ENCODE results near the gene ZNF423. TPM values are rescaled to one million over a fixed set of nuclear protein-coding genes. Genes with fewer than 3 reads are reported as not detected.

Gene ZNF423
- total and polyA plus RNA-seq, 4 donors, result 16.9 to 43.0 (median 34.4) TPM

DNA sequence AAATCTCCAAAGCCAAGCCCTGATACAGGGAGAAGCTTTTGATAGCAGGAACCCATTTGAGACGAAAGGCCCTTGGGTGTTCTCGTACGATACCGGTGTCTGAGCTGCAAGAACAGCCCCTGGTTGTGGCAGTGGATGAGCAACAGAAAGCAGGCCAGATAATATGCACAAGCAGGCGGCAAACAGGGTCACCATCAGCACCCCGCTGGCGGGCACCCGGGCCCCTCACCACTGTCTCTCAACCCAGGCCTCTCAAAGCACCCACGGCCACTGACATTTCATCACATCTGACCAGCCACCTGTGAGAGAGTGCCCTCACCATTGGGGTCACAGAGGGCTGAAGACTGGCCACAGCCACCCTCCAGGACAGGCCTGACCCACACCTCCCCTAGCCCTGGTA, 252.0 kb downstream of the ZNF423 start:
- Histone ChIP-seq H3K36me3 (ENCODE audit: control insufficient read depth, insufficient read depth, low read length) (no peaks in the 10 kb centered on the region), H3K4me3 (ENCODE audit: low read depth, low read length) (no peak overlapping the region), H3K4me1 (ENCODE audit: control insufficient read depth, insufficient read depth, low read length) (peaks cover 25% of the 10 kb centered on the region), H3K27ac (ENCODE audit: low read depth, low read length) (no peak overlapping the region), H3K27me3 (ENCODE audit: control insufficient read depth, insufficient read depth, low read length) (no peaks in the 10 kb centered on the region), H3K9me3 (ENCODE audit: control insufficient read depth, insufficient read depth, low read length) (no peaks in the 10 kb centered on the region)
- DNase-seq (ENCODE audit: low read depth in 4 of 6, low spot score in 6 of 6), result no peak
- WGBS (ENCODE audit: insufficient coverage), result 92% methylated on average over 9 of the region's 9 CpGs

DNA sequence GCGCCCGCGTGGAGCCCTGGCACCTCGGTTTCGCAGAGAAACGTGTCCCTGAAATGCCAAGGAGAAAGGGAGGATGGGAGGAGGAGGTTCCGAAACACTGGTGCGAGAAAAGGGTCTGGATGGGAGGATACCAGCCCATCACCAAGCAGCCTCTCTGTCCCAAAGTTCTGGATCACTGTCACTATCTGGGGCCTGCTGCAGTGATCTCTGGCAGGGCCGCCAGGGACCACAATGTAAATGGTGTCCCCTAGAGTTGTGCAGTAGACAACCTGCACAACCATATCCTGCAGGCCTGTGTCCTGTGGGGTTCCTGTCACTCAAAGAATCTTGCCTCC, 253.0 kb downstream of the ZNF423 start:
- WGBS (ENCODE audit: insufficient coverage), result 80% methylated on average over 7 of the region's 9 CpGs
- Histone ChIP-seq H3K27ac (ENCODE audit: low read depth, low read length) (no peak overlapping the region), H3K4me3 (ENCODE audit: low read depth, low read length) (no peak overlapping the region), H3K27me3 (ENCODE audit: control insufficient read depth, insufficient read depth, low read length) (no peaks in the 10 kb centered on the region), H3K9me3 (ENCODE audit: control insufficient read depth, insufficient read depth, low read length) (no peaks in the 10 kb centered on the region), H3K4me1 (ENCODE audit: control insufficient read depth, insufficient read depth, low read length) (peaks cover 20% of the 10 kb centered on the region), H3K36me3 (ENCODE audit: control insufficient read depth, insufficient read depth, low read length) (no peaks in the 10 kb centered on the region)
- DNase-seq (ENCODE audit: low read depth in 4 of 6, low spot score in 6 of 6), result no peak

DNA sequence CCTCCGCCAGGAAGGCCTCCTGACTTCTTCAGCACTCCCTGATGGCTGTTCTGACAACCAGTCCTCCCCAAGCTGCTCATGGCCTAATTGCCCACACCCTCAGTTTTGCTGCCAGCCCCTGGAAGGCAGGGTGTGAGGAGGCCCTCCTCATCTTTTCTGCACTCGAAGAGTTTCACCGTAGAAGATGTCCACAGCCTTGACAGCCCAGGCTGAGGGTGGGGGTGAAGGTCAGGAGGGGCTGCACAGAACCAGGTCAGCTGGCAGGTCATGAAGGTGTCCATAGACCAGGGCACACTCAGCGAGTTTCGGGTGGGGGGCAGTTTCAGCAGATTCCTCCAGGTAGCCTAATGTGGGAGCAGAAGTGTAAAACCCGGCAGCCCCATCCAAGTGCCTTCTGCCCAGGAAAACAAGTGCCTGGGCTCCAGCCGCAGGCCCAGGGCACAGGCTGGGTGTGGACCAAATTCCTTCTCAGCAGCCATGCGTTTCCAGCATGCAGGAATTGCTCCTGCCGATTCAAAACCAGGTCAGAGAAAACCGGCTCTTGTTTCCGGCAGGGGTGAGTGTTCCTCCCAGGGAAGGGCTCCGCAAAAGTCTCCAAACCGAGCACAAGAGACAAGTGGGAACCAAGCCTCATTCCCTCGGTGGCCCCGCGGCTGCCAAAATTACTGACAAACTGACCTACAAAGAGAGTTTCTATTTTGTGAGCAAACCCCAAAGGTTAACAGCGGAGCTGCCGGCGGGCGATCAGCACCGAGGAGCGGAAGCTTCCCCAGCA, 253.5 kb downstream of the ZNF423 start:
- H3K27me3 ChIP-seq (ENCODE audit: control insufficient read depth, insufficient read depth, low read length), result no peaks in the 10 kb centered on the region
- no peak overlapping the region for H3K4me3 ChIP-seq (ENCODE audit: low read depth, low read length)
- H3K27ac ChIP-seq (ENCODE audit: low read depth, low read length), result no peak overlapping the region
- DNase-seq (ENCODE audit: low read depth in 4 of 6, low spot score in 6 of 6), result no peak
- H3K9me3 ChIP-seq (ENCODE audit: control insufficient read depth, insufficient read depth, low read length), result no peaks in the 10 kb centered on the region
- peaks cover 20% of the 10 kb centered on the region for H3K4me1 ChIP-seq (ENCODE audit: control insufficient read depth, insufficient read depth, low read length)
- WGBS (ENCODE audit: insufficient coverage), result 55% methylated on average over 20 of the region's 22 CpGs
- H3K36me3 ChIP-seq (ENCODE audit: control insufficient read depth, insufficient read depth, low read length), result no peaks in the 10 kb centered on the region

DNA sequence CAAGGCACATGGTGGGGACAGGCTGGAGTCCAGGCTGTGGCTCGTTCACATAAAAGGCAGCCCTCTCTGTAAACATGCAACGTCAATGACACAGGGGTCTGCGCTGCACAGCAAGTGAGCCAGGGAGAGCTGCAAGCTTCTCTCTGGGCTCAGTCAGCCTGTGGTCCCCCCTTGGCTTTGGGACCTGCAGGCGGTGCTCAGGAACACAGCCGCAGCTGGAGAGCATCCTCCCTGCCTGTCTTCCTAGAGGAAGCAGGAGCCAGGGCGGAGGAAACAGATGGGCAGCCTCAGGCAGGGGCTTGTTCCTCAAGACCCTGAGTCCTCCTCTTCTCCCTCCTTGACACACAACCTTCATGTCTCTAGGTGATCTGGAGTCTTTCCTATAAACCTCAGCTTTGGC, 254.3 kb downstream of the ZNF423 start:
- DNase-seq (ENCODE audit: low read depth in 4 of 6, low spot score in 6 of 6), result no peak
- Histone ChIP-seq H3K4me3 (ENCODE audit: low read depth, low read length) (no peak overlapping the region), H3K27me3 (ENCODE audit: control insufficient read depth, insufficient read depth, low read length) (no peaks in the 10 kb centered on the region), H3K36me3 (ENCODE audit: control insufficient read depth, insufficient read depth, low read length) (no peaks in the 10 kb centered on the region), H3K9me3 (ENCODE audit: control insufficient read depth, insufficient read depth, low read length) (no peaks in the 10 kb centered on the region), H3K4me1 (ENCODE audit: control insufficient read depth, insufficient read depth, low read length) (peaks cover 27% of the 10 kb centered on the region), H3K27ac (ENCODE audit: low read depth, low read length) (no peak overlapping the region)
- WGBS (ENCODE audit: insufficient coverage), result 67% methylated on average over 5 of the region's 6 CpGs

DNA sequence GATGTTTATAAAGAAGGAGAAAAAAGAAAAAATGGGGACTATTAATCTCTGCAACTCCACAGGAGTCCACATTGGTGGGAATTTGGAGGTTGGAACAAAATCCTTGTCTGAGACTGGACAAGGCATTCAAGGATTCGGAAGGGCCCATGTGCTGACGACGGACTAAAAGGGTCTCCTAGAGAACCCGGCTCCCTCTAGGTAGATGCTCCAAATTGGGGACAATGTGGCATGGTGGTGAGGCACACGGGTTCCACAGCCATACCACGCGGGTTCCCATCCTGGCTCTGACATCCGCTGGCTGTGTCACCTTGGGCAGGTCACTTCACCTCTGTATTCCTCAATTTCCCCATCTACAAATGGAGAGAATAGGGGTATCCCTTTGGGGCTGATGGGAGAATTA, 254.9 kb downstream of the ZNF423 start:
- no peaks in the 10 kb centered on the region for H3K27me3 ChIP-seq (ENCODE audit: control insufficient read depth, insufficient read depth, low read length)
- no peaks in the 10 kb centered on the region for H3K9me3 ChIP-seq (ENCODE audit: control insufficient read depth, insufficient read depth, low read length)
- H3K27ac ChIP-seq (ENCODE audit: low read depth, low read length), result no peak overlapping the region
- peaks cover 28% of the 10 kb centered on the region for H3K4me1 ChIP-seq (ENCODE audit: control insufficient read depth, insufficient read depth, low read length)
- 93% methylated on average over 4 of the region's 8 CpGs for WGBS (ENCODE audit: insufficient coverage)
- H3K4me3 ChIP-seq (ENCODE audit: low read depth, low read length), result no peak overlapping the region
- no peak for DNase-seq (ENCODE audit: low read depth in 4 of 6, low spot score in 6 of 6)
- no peaks in the 10 kb centered on the region for H3K36me3 ChIP-seq (ENCODE audit: control insufficient read depth, insufficient read depth, low read length)

DNA sequence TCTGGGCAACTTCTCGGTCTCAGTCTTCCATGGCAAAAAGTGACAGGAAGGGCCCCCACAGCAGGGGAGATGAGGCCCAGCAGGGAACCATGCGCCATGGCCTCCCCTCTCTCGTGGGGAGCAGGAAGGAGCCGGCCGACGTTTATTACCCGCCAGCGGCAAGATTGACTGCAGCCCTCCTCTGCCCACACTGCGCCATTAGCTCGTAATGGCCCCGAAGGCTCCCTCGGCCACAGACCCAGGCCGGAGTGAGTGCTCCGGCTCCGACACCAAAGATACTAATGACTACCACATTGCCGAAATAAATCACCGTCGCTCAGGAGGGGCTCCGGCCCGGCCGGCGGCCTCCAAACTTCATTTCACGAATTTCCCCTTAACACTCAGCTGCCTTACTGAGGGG, 255.4 kb downstream of the ZNF423 start:
- DNase-seq (ENCODE audit: low read depth in 4 of 6, low spot score in 6 of 6), result peak in 1 of 6 donors; percentile 68

DNA sequence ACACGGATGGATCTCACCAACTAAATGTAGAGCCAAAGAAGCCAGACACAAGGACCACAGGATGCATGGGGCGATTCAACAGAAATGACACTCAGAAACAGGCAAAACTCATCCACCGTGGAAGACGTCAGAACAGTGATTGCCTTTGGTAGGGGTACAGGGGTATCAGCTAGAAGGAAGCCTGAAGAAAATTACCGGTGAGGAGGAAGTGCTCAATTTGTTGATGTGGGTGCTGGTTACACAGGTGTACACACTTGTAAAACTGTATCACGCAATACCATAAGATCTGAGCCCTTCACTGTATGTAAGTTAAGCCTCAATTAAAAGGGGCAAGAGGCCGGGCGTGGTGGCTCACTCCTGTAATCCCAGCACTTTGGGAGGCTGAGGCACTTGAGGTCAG, 256.2 kb downstream of the ZNF423 start:
- Histone ChIP-seq H3K27ac (ENCODE audit: low read depth, low read length) (no peak overlapping the region), H3K36me3 (ENCODE audit: control insufficient read depth, insufficient read depth, low read length) (no peaks in the 10 kb centered on the region), H3K27me3 (ENCODE audit: control insufficient read depth, insufficient read depth, low read length) (no peaks in the 10 kb centered on the region), H3K4me3 (ENCODE audit: low read depth, low read length) (no peak overlapping the region), H3K9me3 (ENCODE audit: control insufficient read depth, insufficient read depth, low read length) (no peaks in the 10 kb centered on the region), H3K4me1 (ENCODE audit: control insufficient read depth, insufficient read depth, low read length) (peaks cover 34% of the 10 kb centered on the region)
- DNase-seq (ENCODE audit: low read depth in 4 of 6, low spot score in 6 of 6), result no peak
- 84% methylated on average over 5 of the region's 8 CpGs for WGBS (ENCODE audit: insufficient coverage)

More for the DNA sequence above, 255.4 kb downstream of the ZNF423 start:
- H3K9me3 ChIP-seq (ENCODE audit: control insufficient read depth, insufficient read depth, low read length), result no peaks in the 10 kb centered on the region
- H3K36me3 ChIP-seq (ENCODE audit: control insufficient read depth, insufficient read depth, low read length), result no peaks in the 10 kb centered on the region
- 35% methylated on average over 15 of the region's 23 CpGs for WGBS (ENCODE audit: insufficient coverage)
- no peak overlapping the region for H3K4me3 ChIP-seq (ENCODE audit: low read depth, low read length)
- H3K4me1 ChIP-seq (ENCODE audit: control insufficient read depth, insufficient read depth, low read length), result peaks cover 28% of the 10 kb centered on the region
- H3K27me3 ChIP-seq (ENCODE audit: control insufficient read depth, insufficient read depth, low read length), result no peaks in the 10 kb centered on the region
- H3K27ac ChIP-seq (ENCODE audit: low read depth, low read length), result no peak overlapping the region

DNA sequence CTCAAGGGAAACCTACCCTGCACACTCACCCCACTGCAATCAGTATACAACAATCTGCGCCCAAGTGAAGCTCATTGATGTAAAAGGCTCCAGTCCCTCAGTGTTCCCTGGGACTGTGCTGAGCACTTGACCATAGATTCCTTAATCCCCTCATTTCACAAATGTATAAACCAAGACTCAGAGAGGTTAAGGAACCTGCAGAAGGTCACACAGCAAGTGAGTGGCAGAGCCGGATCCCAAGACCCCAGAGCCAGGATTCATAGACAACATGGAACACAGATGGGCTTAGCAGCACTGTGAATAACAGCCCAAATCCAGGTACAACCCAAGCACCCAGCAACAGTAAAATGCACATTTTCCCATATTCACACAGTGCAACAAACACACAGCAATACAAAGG, 256.6 kb downstream of the ZNF423 start:
- Histone ChIP-seq H3K27me3 (ENCODE audit: control insufficient read depth, insufficient read depth, low read length) (no peaks in the 10 kb centered on the region), H3K36me3 (ENCODE audit: control insufficient read depth, insufficient read depth, low read length) (no peaks in the 10 kb centered on the region), H3K4me1 (ENCODE audit: control insufficient read depth, insufficient read depth, low read length) (peaks cover 36% of the 10 kb centered on the region), H3K9me3 (ENCODE audit: control insufficient read depth, insufficient read depth, low read length) (no peaks in the 10 kb centered on the region), H3K27ac (ENCODE audit: low read depth, low read length) (no peak overlapping the region), H3K4me3 (ENCODE audit: low read depth, low read length) (no peak overlapping the region)
- WGBS (ENCODE audit: insufficient coverage), result 100% methylated on average over 2 of the region's 2 CpGs
- no peak for DNase-seq (ENCODE audit: low read depth in 4 of 6, low spot score in 6 of 6)

DNA sequence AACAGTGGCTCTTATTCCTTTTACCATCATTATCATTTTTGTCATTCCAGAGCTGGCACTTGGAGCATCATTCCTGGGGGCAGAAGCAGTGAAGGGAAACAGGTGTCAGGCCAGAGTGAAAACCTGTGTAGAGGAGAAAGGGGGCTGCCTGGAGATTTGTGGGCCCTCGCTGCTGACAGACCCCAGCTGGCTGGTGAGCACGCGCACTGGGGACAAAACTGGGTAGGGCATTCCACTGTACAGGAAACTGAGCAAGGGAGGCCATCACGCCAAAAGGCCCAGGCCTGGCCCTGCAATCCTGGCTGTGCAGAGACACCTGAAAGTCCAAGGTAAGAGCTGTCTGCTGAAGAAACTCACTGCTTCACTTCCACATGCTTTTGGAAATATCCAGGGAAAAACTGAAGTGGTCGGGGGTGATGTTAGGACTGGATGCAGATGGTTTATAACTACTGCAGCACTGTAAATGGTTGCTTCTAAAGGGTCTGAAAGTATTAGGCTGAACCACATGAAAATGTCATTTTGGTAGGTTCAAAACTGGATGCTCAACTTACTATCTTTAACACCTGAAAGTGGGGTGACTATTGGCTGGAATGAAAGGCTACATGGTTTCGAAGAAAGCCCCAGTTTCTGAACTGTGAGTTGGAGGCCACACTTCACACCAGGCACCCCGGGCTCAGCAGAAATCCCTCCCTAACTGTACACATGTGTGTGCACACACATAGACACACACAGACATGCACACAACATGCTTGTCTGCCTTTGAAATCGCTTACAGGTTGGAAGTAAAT, 257.3 kb downstream of the ZNF423 start:
- Histone ChIP-seq H3K9me3 (ENCODE audit: control insufficient read depth, insufficient read depth, low read length) (no peaks in the 10 kb centered on the region), H3K4me1 (ENCODE audit: control insufficient read depth, insufficient read depth, low read length) (peaks cover 39% of the 10 kb centered on the region), H3K36me3 (ENCODE audit: control insufficient read depth, insufficient read depth, low read length) (no peaks in the 10 kb centered on the region), H3K27ac (ENCODE audit: low read depth, low read length) (no peak overlapping the region), H3K27me3 (ENCODE audit: control insufficient read depth, insufficient read depth, low read length) (no peaks in the 10 kb centered on the region), H3K4me3 (ENCODE audit: low read depth, low read length) (no peak overlapping the region)
- 87% methylated on average over 6 of the region's 8 CpGs for WGBS (ENCODE audit: insufficient coverage)
- no peak for DNase-seq (ENCODE audit: low read depth in 4 of 6, low spot score in 6 of 6)

DNA sequence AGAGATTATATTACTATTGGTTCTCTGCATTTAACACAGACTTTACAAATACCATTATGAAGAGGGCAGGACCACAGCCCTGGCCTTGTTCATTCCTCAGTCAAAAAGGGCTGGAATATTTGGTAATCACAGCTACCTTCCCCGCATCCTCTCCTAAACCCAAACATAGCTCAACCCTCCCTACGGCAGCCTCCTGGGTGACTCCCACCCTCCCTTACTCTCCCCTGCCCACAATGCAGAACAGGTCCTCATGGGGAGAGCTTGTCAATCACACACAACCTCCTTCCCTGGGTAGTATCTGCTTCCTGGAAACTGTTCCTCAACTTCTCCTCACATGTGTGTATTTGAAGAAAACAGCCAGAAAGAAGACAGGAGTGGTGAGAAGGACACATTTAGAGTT, 258.1 kb downstream of the ZNF423 start:
- no peak overlapping the region for H3K27ac ChIP-seq (ENCODE audit: low read depth, low read length)
- no peak overlapping the region for H3K4me3 ChIP-seq (ENCODE audit: low read depth, low read length)
- peaks cover 40% of the 10 kb centered on the region for H3K4me1 ChIP-seq (ENCODE audit: control insufficient read depth, insufficient read depth, low read length)
- no peak for DNase-seq (ENCODE audit: low read depth in 4 of 6, low spot score in 6 of 6)
- H3K27me3 ChIP-seq (ENCODE audit: control insufficient read depth, insufficient read depth, low read length), result no peaks in the 10 kb centered on the region
- no peaks in the 10 kb centered on the region for H3K9me3 ChIP-seq (ENCODE audit: control insufficient read depth, insufficient read depth, low read length)
- H3K36me3 ChIP-seq (ENCODE audit: control insufficient read depth, insufficient read depth, low read length), result no peaks in the 10 kb centered on the region
- WGBS (ENCODE audit: insufficient coverage), result 85% methylated on average over 2 of the region's 2 CpGs
